HG03469 (cell line): ENCODE measurements around the gene ZNF135.

Experiments used
- ATAC-seq: cut with Tn5 transposase; IDR thresholded peaks from one replicate; pipeline ENCODE4 v1.9.1; 2021; ENCODE audit warnings: mild to moderate bottlenecking, moderate library complexity, moderate number of reproducible peaks; ENCODE audit not compliant: unreplicated experiment

ZNF135 gene

GRCh38 chr19:58089846-58090245 is 30.8 kb downstream of the ZNF135 start:
- ATAC-seq, result no peak

- ATAC-seq, result no peak
These were observed 32.3 kb downstream of the ZNF135 start for GRCh38 chr19:58091251-58091995.

GRCh38 chr19:58093071-58093470 is 34.0 kb downstream of the ZNF135 start:
- ATAC-seq, result no peak

- ATAC-seq, result no peak
These were observed 36.2 kb downstream of the ZNF135 start for GRCh38 chr19:58095328-58095727.

- ATAC-seq, result no peak
These were observed 37.8 kb downstream of the ZNF135 start for GRCh38 chr19:58096884-58097283.

- ATAC-seq, result no peak
These were observed 38.3 kb downstream of the ZNF135 start for GRCh38 chr19:58097349-58097748.

- ATAC-seq, result peak; percentile 60
These were observed 38.9 kb downstream of the ZNF135 start, which contains the start of gene ZSCAN18 for GRCh38 chr19:58097781-58098681. Gene ZSCAN18, minus strand, starts transcription at chr19:58098231. Its CDS starts 7,964 bp downstream, at chr19:58090267.

GRCh38 chr19:58098682-58098998 is 39.6 kb downstream of the ZNF135 start:
- no peak for ATAC-seq

- no peak for ATAC-seq
These were observed 48.9 kb downstream of the ZNF135 start for GRCh38 chr19:58107778-58108545.

- ATAC-seq, result no peak
These were observed 49.4 kb downstream of the ZNF135 start for GRCh38 chr19:58108546-58108817.

GRCh38 chr19:58117841-58118575 is 58.9 kb downstream of the ZNF135 start:
- no peak for ATAC-seq

GRCh38 chr19:58118979-58119733 is 60.1 kb downstream of the ZNF135 start:
- no peak for ATAC-seq
